GM18907 (cell line): ENCODE data around the gene RNASE4.
"Not testable (repeated sequence)": the region's sequence is repeated elsewhere in the genome, so short reads cannot be mapped to it uniquely, and the experiment has no call there.

ENCODE experiments used
- ATAC-seq: cut with Tn5 transposase; IDR thresholded peaks from one replicate; pipeline ENCODE4 v1.9.1; 2021; ENCODE audit warnings: mild to moderate bottlenecking, moderate library complexity; ENCODE audit not compliant: unreplicated experiment

The RNASE4 gene

DNA sequence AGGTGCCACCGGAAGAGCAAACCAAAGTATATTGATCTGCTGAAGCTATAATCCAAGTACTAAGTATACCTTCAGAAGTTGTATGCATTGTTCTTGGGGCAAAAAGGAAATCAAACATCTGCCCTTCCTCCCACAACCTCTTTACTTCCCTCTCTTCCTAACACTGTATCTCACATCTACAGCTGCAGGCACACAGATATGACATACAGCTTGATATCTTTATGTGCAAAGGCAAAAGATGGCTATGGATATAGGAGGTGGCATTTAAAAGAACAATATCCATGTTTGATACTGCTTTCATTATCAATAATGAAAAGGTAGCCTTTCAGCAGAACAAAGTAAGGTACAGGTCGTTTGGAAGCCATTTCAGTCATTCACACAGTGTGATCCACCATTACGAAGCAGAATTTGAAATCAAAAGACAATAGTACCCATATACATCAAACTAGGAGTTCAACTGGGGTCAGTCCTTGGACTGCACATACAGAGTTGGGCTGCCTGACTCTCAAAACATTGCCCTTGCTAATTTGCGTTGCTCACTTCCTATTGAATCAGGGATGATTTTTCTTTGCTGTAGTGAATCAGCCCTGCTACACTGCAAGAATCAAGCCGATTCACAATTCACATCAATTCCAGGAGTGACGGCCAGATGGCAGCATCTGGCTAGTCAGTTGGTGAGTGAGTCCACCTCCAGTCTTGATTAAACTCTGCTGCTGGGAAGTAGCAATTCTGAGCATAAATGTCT, 13.1 kb downstream of the RNASE4 start:
- peak; percentile 56 for ATAC-seq

DNA sequence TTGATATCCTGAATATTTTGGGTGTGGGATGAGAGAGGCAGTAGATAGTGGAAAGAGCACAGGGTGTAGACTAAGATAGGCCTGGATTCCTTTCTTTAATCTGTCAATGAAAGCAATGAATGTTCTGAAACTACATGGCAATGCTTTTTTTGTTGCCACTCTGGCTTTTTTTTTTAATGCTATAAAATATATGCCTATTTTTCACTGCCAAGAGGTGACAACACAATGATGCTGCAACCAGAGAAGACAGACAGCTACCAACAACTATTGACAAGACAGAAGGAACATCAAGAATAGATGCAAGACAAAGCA, 13.6 kb downstream of the RNASE4 start:
- ATAC-seq = no peak

DNA sequence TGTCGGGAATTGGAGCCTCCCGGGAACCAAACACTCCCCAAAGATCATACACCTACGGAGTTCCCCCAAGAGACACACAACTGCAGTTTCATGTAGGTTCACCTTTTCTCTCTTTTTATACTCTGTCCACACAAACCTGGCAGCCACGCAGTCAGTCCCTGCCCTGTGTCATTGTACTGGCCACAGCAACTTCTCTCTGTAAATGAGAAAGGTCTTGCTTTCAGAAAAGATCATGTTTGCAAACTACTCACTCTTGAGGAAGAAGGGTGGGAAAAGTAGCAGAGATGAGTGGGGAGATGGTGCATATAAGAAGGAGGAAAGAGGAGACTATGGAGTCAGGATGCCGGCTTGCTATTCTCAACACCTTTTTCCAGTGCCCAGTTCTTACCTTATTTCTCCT, 14.6 kb downstream of the RNASE4 start:
- no peak for ATAC-seq

DNA sequence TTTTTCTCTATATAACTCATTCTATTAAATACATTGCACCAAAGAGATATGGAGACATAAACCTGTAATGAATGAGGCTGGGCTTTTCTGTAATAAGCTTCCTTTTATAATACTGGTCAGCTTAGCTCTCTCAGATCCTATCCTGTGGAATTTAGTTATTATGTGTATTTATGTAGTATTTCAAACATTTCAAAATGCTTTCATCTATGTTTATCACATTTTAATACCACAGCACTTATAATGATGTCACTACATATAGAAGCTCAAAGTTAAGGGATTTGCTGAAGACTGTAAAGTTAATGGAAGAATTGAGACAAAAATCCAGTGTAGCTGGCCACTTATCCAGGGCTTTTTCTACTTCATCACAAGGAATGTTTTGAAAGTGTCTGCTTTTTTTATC, 15.6 kb downstream of the RNASE4 start:
- ATAC-seq = no peak

DNA sequence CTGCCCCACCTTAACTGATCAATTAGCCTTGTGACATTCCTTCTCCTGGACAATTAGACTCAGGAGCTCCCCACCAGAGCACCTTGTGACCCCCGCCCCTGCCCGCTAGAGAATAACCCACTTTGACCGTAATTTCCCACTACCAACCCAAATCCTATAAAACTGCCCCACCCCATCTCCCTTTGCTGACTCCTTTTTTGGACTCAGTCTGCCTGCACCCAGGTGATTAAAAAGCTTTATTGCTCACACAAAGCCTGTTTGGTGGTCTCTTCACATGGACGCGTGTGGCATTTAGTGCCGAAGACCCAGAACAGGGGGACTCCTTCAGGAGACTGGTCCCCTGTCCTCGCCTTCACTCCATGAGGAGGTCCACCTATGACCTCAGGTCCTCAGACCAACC, 16.6 kb downstream of the RNASE4 start:
- ATAC-seq = not testable (repeated sequence)

DNA sequence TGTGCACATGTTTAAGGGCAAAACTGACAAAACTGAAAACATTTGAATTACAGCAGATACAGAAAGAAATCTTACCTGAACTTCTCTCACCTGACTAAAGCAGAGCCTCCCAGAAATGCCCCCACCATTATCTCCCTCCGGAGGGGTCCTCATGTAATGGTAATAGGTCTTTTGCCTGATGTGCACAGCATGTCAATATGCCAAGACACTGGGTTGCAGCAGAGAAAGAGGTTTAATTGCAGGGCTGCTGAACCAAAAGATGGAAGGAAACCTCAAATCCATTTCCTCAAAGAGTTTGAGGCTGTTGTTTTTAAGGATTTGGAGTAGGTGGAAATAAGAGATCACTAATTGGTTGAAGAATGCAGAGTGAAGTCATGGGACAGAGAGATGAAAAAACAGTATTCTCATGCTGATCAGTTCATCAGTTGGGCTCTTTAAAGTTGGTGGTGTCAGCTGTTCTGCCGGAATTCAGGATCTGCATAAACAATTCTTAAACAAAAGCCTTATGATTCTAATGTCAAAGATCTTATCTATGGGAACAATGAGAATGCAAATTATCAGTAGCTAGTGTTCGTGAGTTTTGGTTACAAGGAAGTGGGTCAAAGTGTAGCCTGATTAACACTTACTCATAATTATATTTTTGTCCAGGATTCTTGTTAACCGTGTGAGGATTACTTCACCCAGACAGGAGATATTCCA, 22.4 kb downstream of the RNASE4 start:
- no peak for ATAC-seq

DNA sequence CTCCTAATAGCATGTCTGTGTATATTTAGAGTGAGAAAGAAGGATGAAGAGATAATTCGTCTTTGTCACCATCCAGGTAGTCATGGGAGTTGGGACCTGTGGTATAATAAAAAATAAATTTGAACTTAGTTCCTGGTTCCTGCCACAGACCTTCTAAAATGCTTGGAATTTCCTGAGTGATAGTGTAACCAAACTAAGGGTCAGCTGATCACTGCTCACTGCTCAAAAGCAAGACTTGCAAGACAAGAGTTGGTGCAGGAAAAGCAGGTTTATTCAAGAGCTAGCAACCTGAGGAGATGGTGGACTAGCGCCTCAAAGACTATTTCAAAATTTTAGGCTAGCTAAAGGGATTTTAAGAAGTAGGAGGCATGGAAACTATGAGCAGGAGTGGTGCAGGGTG, 23.3 kb downstream of the RNASE4 start:
- ATAC-seq = no peak

DNA sequence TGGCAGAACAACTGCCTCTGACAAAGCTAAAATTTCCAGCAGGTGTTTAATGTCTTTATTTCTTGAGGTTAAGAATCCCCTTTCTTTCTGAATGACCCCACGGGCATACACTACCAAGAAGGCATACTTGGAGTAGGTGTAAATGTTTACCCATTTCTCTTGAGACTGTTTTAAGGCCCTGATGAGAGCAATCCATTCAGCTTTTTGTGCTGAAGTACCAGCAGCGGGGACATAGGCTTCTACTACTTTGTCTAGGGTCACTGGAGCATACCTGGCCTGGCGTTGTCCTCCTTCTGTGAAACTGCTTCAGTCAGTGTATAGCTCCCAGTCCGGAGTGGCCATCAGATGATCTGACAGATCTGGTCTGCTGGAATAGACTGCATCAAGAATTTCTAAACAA, 26.9 kb downstream of the RNASE4 start:
- ATAC-seq = no peak

DNA sequence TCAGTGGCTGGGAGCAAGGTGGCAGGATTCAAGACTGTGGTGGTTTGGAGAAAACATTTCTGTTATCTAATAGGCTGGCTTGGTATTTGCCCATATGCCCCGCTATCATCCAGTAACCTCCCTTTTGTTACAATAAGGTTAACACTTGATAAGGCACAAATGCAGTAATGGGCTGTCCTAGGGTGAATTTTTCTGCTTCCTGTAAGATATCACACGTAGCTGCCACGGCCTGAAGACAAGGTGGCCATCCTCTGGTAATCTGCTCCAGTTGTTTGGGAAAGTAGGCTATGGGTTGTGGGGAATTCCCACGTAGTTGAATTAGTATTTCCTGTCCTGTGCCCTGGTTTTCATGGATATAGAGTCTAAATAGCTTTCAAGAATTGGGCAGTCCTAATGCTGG, 27.3 kb downstream of the RNASE4 start:
- no peak for ATAC-seq

DNA sequence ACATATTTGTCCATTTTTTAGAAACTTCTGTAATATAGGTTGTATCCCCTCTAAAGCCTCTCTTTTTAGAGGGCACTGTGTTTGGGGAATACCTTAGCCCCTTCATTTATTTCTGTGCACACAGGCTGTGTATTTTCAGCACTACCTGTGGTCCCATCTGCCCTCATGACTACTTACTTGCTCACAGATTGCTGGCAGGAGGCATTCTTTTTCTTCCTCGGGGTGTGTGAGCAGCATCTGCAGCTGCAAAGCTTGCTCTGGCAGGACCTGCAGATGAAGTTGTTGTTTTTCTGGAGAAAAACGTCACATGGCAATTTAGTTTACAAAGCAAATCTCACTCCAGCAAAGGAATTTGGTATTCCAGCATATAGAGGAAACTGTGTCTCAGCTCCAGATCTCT, 28.5 kb downstream of the RNASE4 start:
- no peak for ATAC-seq

DNA sequence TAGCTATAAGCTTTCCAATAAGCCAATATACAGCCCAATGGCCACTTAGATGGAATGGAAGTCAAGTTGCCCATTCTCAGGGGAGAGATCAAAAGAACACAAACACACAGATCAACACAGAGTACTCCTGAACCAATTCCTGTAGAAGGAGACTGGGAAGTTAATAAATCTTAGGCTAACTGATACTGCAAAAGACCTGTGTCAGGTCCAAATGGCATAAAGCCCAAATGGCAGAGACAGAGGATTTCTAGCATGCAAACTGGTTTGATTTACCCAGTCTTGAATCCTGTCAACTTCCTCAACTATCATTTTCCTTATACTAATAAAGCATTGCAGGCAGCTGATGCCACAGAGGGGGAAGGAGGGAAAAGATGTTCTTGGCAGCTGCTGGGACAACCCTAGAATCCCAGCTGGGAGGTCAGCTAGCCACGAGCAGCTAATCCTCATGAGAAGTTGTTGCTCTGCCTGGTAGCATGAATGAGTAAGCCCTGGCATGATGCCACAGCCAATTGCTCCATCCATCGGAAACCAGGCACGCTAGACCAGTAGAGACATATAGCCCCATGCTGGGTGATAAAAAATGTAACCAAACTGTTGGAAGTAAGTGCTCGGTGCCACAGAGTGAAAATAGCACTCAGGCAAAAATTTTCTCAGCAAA, 30.4 kb downstream of the RNASE4 start:
- no peak for ATAC-seq

DNA sequence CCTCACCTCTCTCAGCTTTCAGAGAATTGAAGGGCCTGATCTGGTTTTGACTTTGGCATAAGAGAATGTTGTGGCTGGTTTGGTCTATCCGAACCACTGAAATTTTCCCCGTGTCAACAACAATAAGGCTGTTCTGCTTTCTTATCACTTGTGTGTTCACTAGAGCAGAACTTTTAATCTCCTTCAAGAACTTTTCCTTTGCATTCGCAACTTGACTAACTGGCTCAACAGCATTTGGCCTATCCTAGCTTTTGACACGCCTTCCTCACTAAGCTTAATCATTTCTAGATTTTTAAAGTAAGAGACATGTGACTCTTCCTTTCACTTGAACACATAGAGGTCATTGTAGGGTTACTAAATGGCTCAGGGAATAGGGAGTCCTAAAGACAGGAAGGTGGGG, 35.4 kb downstream of the RNASE4 start:
- ATAC-seq = no peak

DNA sequence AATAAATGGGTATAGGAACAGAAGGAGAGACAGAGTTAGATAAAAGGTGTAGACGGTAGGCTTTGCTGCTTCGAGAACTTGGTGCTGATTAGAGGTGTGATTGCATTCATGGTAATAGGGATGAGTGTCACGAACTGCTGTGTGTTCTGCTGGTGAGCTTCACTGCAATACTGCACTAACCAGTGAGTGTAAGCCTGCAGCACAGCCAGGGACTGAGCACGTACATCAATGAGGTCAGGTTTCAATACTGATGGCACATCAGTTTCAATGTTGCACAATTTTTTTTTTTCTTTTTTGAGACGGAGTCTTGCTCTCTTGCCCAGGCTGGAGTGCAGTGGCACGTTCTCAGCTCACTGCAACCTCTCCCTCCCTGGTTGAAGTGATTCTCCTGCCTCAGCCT, 36.4 kb downstream of the RNASE4 start:
- ATAC-seq = no peak

DNA sequence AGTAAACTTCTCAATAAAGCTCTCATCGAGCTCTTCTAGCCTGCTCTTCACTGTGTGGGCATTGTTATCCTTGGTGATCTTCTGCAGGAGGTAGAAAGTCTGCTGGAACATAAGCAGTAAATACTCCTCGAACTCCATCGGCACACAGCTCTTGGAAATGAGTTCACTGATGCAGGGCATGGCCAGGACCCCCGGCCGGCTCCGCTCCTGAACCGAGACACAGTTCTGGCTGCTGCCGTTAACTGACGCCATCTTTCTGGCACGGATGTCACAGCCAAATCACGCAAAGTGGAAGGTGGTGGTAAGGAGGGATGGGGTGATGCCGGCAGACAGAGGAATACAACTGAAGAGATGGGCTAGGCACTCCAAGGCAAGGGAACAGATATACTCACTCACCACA, 37.7 kb downstream of the RNASE4 start:
- no peak for ATAC-seq

DNA sequence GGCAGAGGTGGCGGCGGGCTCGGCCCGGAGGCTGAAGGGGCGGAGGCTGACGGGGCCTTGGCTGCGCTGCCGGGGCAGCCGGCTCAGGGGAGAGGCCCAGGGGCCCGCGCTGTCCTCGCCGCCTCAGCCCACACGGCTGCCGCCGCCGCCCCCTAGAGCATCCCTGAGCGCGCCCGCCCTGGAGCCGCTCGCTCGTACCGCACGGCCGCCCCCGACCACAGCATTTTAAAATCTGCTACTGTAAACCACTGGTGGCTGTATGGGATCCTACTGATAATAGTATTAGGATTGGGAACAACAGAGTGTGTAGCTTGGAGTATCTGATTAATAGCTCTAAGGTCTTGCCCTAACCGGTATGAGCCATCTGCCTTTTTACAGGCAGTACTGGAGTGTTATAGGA, 39.1 kb downstream of the RNASE4 start:
- no peak for ATAC-seq

DNA sequence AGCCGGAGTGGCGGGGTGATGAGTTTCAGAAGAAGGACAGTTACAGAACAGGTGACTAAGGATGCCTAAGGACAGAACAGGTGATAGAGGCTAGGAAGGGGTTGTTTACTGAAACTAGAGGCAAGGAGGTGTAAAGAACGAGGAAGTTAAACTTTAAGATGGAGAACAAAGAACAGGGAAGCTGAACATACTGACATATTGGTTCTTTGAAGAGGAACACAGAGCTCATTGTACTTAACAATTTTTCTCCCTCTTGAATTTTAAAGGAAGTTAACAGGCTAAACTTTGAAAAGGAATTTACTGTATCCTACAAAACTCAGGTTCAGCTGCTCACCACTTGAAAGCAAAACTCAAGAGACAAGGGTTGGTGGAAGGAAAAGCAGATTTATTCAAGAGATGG, 41.8 kb downstream of the RNASE4 start:
- not testable (repeated sequence) for ATAC-seq

DNA sequence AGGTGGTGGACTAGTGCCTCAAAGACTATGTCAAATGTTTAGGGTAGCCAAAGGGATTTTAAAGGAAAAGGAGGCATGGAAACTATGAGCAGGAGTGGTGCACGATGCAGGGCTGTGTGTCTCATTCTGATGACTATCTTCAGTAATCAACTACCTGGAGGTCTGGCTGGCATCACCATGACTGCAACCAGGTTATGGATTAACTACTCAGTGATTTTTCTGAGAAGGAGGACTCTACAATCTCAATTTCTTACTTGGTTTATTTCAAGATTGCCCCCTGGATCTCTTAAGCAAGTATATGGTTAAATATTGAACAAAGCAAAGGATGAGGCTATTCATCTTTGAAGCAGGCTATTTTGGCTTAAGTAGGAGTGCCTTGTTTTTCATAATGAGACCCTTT, 42.2 kb downstream of the RNASE4 start:
- ATAC-seq = no peak

DNA sequence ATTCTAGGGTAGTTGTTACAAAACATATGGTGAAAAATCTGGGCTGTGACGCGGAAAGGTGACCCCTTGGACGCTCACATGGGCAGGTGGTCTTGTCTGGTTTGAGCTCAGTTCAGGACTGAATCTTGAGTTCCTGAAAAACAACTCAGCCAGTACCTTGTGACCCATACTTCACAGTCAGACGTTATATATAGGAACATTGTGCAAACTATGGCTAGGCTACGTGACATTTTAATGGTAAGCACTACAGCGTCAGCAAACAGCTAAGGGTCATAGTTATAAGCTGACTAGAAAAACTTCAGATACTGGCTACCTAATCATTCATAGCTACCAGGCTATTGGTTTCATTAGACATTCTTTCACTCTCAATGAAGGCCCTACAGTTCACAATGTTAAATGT, 46.5 kb downstream of the RNASE4 start:
- no peak for ATAC-seq

DNA sequence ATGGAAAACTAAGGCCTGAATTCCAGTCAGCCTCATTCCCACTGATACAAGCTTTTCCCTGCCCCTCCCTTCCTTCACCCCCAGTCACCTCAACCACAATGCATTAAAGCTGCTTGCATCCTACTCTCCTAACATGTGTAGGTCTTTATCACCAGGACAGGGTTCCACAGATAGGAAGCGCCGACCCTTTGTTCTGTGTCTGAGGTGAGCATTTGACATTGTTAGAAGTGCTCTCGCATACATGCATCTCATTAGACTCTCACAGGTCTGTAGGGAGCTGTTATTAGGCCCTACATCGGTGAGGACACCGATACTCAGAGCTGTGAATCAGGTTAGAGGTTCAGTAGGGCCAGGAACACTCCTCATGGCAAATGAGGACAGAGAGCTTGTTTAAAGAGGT, 48.1 kb downstream of the RNASE4 start:
- ATAC-seq = no peak

DNA sequence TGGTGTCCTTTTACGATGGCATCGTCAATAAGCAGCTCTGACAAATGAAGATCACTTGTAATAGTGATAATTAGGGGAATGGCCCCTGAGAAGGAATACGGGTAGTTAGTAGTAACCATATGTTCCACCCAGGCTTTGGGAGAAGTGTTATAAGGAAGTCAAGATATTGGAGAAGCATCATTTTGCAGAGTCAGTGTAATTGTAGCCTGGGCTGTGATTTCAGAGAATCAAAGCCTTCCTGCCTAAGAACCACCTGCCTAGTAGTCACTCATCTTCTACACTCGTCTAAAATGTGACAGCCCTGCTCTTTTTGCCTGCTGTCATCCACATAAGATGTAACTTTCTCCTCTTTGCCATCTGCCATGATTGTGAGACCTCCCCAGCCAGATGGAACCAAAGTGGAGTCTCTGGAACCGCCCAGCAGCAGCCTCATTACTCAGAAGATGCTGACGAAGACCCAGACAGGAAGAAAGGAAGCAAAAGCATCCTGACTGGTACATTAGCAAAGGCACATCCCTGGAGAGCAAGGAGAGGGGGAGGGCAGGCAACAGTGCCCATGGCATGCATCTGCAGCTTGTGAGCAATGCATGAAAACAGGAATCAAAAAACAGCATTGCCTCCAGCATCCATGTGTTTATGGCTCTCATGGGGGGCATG, 48.7 kb downstream of the RNASE4 start:
- no peak for ATAC-seq

DNA sequence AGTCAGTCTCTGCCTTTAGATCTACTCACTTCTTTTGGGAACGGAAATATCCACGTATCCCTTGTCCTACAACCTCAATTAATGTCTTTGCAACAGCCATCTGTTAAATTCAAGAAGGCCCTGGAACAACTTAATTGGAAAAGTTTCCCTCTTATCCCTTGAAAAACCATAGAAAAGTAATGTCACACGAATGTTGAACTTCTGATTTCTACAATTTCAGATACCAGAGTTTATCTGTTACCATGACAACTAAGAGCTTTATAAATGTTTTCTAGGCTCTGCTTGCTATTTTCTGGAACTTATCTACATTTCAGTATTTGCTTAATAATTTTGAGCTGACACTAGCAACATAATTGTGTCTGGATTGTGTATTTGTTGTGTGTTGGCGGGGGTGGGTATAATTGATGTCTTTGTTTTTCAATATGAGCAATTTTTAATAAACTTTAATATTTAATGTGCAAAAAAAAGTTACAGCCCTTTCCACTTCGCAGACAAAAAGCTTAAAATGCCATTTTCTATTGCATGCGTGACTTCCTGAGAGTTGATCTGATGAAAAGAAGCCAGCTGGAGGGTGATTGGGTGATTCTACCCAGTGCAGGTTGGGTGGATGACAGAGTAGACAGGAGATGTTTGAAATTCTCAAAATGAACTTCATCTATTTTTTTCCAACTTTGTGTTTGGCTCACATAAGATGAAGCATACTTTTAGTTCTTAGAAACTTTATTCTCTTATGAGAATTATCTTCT, 49.5 kb downstream of the RNASE4 start:
- ATAC-seq = no peak
